B cell (primary cell): ENCODE measurements around the gene COL25A1. TPM values are rescaled to one million over a fixed set of nuclear protein-coding genes. Genes with fewer than 3 reads are reported as not detected.

Source experiments
- ATAC-seq: fragments of 200-7000 bp; cut with Tn5 transposase; one replicate; pipeline ENCODE4 v1.10.0; 2021; ENCODE audit warnings: low read depth, mild to moderate bottlenecking, moderate number of reproducible peaks, moderate library complexity
- CTCF ChIA-PET: fragments of 350-600 bp; sonication (Branson Sonifier 250); formaldehyde crosslinking; loops from one replicate; lab custom pipeline; 2021; ENCODE audit warnings: antibody characterized with exemption, inconsistent platforms; lab: Charles Lee
- POLR2A ChIA-PET: fragments of 350-600 bp; sonication (Branson Sonifier 250); formaldehyde crosslinking; loops from one replicate; lab custom pipeline; 2021; ENCODE audit warnings: antibody characterized with exemption; lab: Charles Lee
- DNase-seq: peaks from one replicate; pipeline ENCODE4 v3.0.0; 2013
- H2AFZ ChIP-seq: 2 replicates; pipeline ENCODE4 v1.6.1; 2012; ENCODE audit warnings: mild to moderate bottlenecking, low read depth, low read length; ENCODE audit not compliant: insufficient read depth, poor library complexity, severe bottlenecking
- H3K27ac ChIP-seq, 2 donors: 1 replicate in 1 of 2; 2 replicates in 1 of 2; pipeline ENCODE4 v1.5.1; 2012 to 2013; ENCODE audit warnings: low read length in 2 of 2, mild to moderate bottlenecking in 2 of 2, moderate library complexity in 1 of 2
- H3K27me3 ChIP-seq, 4 experiments: fragments of 200-600 bp in 1 of 4; sonication (generic) in 1 of 4; replicated peaks in 1 of 4; 1 replicate in 2 of 4; 2 replicates in 2 of 4; pipeline versions ENCODE4 v1.6.1 to v1.7.0; 2013 to 2016; ENCODE audit warnings: low read length in 3 of 4, mild to moderate bottlenecking in 2 of 4, mixed read lengths in 1 of 4, moderate library complexity in 1 of 4; ENCODE audit not compliant: insufficient read depth in 4 of 4, control insufficient read depth in 3 of 4; ENCODE audit errors: control extremely low read depth in 1 of 4
- H3K36me3 ChIP-seq, 2 experiments: replicated peaks in 1 of 2; 1 replicate in 1 of 2; 2 replicates in 1 of 2; pipeline versions ENCODE4 v1.6.1 to v1.7.1; 2013; ENCODE audit warnings: low read length in 1 of 2; ENCODE audit not compliant: insufficient read depth in 2 of 2, control insufficient read depth in 1 of 2; ENCODE audit errors: control extremely low read depth in 1 of 2, extremely low read depth in 1 of 2
- H3K4me1 ChIP-seq, 2 donors: fragments of 200-600 bp in 1 of 2; sonication (generic) in 1 of 2; 1 replicate in 1 of 2; 2 replicates in 1 of 2; pipeline versions ENCODE4 v1.5.1 to v1.6.1; 2013 to 2017; ENCODE audit warnings: low read length in 2 of 2; ENCODE audit not compliant: control insufficient read depth in 2 of 2, insufficient read depth in 2 of 2
- H3K4me2 ChIP-seq: replicated peaks from 2 replicates; pipeline ENCODE3; 2012; ENCODE audit warnings: mild to moderate bottlenecking, low read depth, low read length; ENCODE audit not compliant: poor library complexity, severe bottlenecking
- H3K4me3 ChIP-seq, 5 experiments: fragments of 200-600 bp in 1 of 5; sonication (generic) in 1 of 5; 1 replicate in 3 of 5; 2 replicates in 2 of 5; pipeline versions ENCODE4 v1.5.1 to v1.7.0; 2011 to 2016; ENCODE audit warnings: low read length in 4 of 5, mild to moderate bottlenecking in 4 of 5, low read depth in 2 of 5, control low read depth in 1 of 5, moderate library complexity in 1 of 5; ENCODE audit not compliant: insufficient read depth in 1 of 5; ENCODE audit errors: control extremely low read depth in 1 of 5, extremely low read depth in 1 of 5
- H3K79me2 ChIP-seq: fragments of 200-600 bp; sonication (generic); one replicate; pipeline ENCODE4 v1.6.0; 2016; ENCODE audit warnings: low read length; ENCODE audit not compliant: control insufficient read depth, insufficient read depth
- H3K9ac ChIP-seq: fragments of 200-600 bp; sonication (generic); 2 replicates; pipeline ENCODE4 v1.6.1; 2017; ENCODE audit warnings: mild to moderate bottlenecking, low read length, moderate library complexity
- H3K9me3 ChIP-seq, 3 donors: one replicate each; pipeline versions ENCODE4 v1.6.1 to v1.7.1; 2013; ENCODE audit warnings: low read length in 2 of 3; ENCODE audit not compliant: control insufficient read depth in 2 of 3, insufficient read depth in 1 of 3; ENCODE audit errors: control extremely low read depth in 1 of 3
- H4K20me1 ChIP-seq: 2 replicates; pipeline ENCODE4 v1.6.0; 2012; ENCODE audit warnings: mild to moderate bottlenecking, low read length; ENCODE audit not compliant: insufficient read depth, control insufficient read depth, poor library complexity, severe bottlenecking
- H3K27ac Mint-ChIP-seq: one replicate; pipeline ENCODE4 v1.8.0; 2021; ENCODE audit warnings: mixed read lengths
- H3K27me3 Mint-ChIP-seq: one replicate; pipeline ENCODE4 v1.8.0; 2021; ENCODE audit warnings: mixed read lengths
- H3K4me1 Mint-ChIP-seq: one replicate; pipeline ENCODE4 v1.8.0; 2021; ENCODE audit warnings: mixed read lengths
- H3K4me3 Mint-ChIP-seq: one replicate; pipeline ENCODE4 v1.8.0; 2021; ENCODE audit warnings: mixed read lengths
- H3K9me3 Mint-ChIP-seq: one replicate; pipeline ENCODE4 v1.8.0; 2022; ENCODE audit warnings: mixed read lengths; ENCODE audit not compliant: insufficient read depth
- CTCF ChIP-seq: fragments of 200-600 bp; IDR thresholded peaks from one replicate; pipeline ENCODE4 v1.8.0; 2022; ENCODE audit warnings: antibody characterized with exemption, mild to moderate bottlenecking
- EZH2 ChIP-seq: IDR thresholded peaks from 2 replicates; pipeline ENCODE4 v1.6.1; 2012; ENCODE audit warnings: borderline replicate concordance, low read depth, mild to moderate bottlenecking, moderate library complexity, low read length; ENCODE audit not compliant: insufficient read depth, poor library complexity, severe bottlenecking
- WGBS: methylation state at CpG from one replicate; pipeline ENCODE4 v1.1.5; 2013; ENCODE audit warnings: missing lambda C conversion rate; ENCODE audit not compliant: insufficient coverage; 5-methylcytosine and 5-hydroxymethylcytosine counted together
- intact Hi-C: fragments of 100-400 bp; cut with micrococcal nuclease; formaldehyde crosslinking; loops from one replicate; pipeline ENCODE4 v1.10.0; 2022
- polyA plus RNA-seq: library from polyadenylated mRNA; depleted of rRNA; stranded (reverse); fragments of >200 nt; gene quantifications from 2 replicates; pipeline ENCODE4 v1.2.3, GENCODE V29; 2012
- total RNA-seq, 2 donors: library from RNA; stranded (reverse); fragments of 120-200 nt in 1 of 2; gene quantifications; 1 replicate in 1 of 2; 2 replicates in 1 of 2; pipeline versions ENCODE4 v1.2.3 to v1.2.4, GENCODE V29; 2013 to 2022

The COL25A1 gene
- total and polyA plus RNA-seq, 2 donors (not counting 1 experiment from before 2014, with no cell fraction given), result not detected

GRCh38 chr4:109007976-109008375, 294.5 kb downstream of the COL25A1 start:
- ChIA-PET POLR2A (no interaction called here), CTCF (no interaction called here)

GRCh38 chr4:109005523-109005922, 296.9 kb downstream of the COL25A1 start:
- TF ChIP-seq CTCF (no peak), EZH2 (no peak)
- no peak overlapping the region for H3K9ac ChIP-seq
- H3K4me3 Mint-ChIP-seq, result no peak overlapping the region
- H3K9me3 ChIP-seq, result peaks cover 0 to 2% (median 0%) of the 10 kb centered on the region in 3 donors
- ATAC-seq (no peak), DNase-seq (no peak)
- no peak overlapping the region for H3K4me2 ChIP-seq
- H3K4me3 ChIP-seq, result no peak overlapping the region
- H3K27me3 Mint-ChIP-seq, result no peaks in the 10 kb centered on the region
- no peaks in the 10 kb centered on the region for H3K36me3 ChIP-seq
- H3K4me1 Mint-ChIP-seq, result no peaks in the 10 kb centered on the region
- no peak overlapping the region for H3K27ac ChIP-seq
- H3K4me1 ChIP-seq, result no peaks in the 10 kb centered on the region
- CTCF ChIA-PET, result no interaction called here
- no peaks in the 10 kb centered on the region for H3K79me2 ChIP-seq
- H3K27ac Mint-ChIP-seq, result no peak overlapping the region
- WGBS, result 100% methylated on average over 1 of the region's 1 CpG
- no peaks in the 10 kb centered on the region for H4K20me1 ChIP-seq
- intact Hi-C loops, result no loop called here
- no peaks in the 10 kb centered on the region for H3K27me3 ChIP-seq
- H2AFZ ChIP-seq, result no peak overlapping the region
- POLR2A ChIA-PET, result no interaction called here
- no peaks in the 10 kb centered on the region for H3K9me3 Mint-ChIP-seq

More at GRCh38 chr4:109007976-109008375, 294.5 kb downstream of the COL25A1 start:
- H4K20me1 ChIP-seq, result no peaks in the 10 kb centered on the region
- no peaks in the 10 kb centered on the region for H3K27me3 Mint-ChIP-seq
- no peaks in the 10 kb centered on the region for H3K9me3 Mint-ChIP-seq
- DNase-seq (no peak), ATAC-seq (no peak)
- intact Hi-C loops, result no loop called here
- H3K4me2 ChIP-seq, result no peak overlapping the region
- H3K4me3 Mint-ChIP-seq, result no peak overlapping the region
- no peaks in the 10 kb centered on the region for H3K4me1 Mint-ChIP-seq
- H3K79me2 ChIP-seq, result no peaks in the 10 kb centered on the region
- H3K9me3 ChIP-seq, result peaks cover 0 to 9% (median 0%) of the 10 kb centered on the region in 3 donors
- WGBS, result 90% methylated on average over 2 of the region's 2 CpGs
- H3K4me3 ChIP-seq, result no peak overlapping the region
- TF ChIP-seq CTCF (no peak), EZH2 (no peak)
- no peak overlapping the region for H3K9ac ChIP-seq
- H3K4me1 ChIP-seq, result no peaks in the 10 kb centered on the region
- no peak overlapping the region for H3K27ac Mint-ChIP-seq
- H3K27me3 ChIP-seq, result no peaks in the 10 kb centered on the region
- H2AFZ ChIP-seq, result no peak overlapping the region
- no peak overlapping the region for H3K27ac ChIP-seq
- H3K36me3 ChIP-seq, result no peaks in the 10 kb centered on the region
